ENCODE results near the gene TGFBR1. TPM values are rescaled to one million over a fixed set of nuclear protein-coding genes. Genes with fewer than 3 reads are reported as not detected.

The TGFBR1 gene
- total and polyA plus RNA-seq, 10 donors = 8.9 to 60.8 (median 45.4) TPM

DNA sequence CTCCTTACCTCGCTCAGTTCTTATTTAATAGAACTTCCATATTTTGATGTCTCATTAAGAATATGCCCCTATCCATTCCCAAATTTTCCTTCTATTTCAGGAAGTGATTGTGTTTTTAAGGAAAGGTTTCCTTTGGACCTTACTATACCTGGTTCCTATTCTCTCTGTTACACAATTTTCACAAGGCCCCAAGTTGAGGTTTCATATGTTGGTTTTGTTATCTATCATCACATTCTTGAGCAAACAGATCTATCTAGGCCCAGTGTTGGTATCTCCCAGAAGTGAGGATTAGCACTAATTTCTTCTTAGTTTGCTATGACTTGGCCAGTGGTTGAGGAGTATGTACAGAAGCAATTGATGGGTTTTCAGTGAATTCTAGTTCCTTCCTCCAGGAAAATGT lies 75.3 kb downstream of the TGFBR1 start:
- Histone ChIP-seq H3K9me3 (no peaks in the 10 kb centered on the region), H3K27ac (no peak overlapping the region), H3K4me3 (no peak overlapping the region), H3K4me1 (peaks cover 10 to 42% (median 21%) of the 10 kb centered on the region in 6 donors), H3K27me3 (replicated peaks in 1 of 7) (no peaks in the 10 kb centered on the region), H3K36me3 (no peaks in the 10 kb centered on the region)
- intact Hi-C loops (cut with DNase I; ENCODE audit: low total_unique reads) = no loop called here
- no peak for DNase-seq
- TF ChIP-seq POLR2A (IDR thresholded peaks at IDR 0.05) (no peak), POLR2AphosphoS5 (IDR thresholded peaks at IDR 0.05) (no peak)
- TF ChIP-seq, protein P1, sequence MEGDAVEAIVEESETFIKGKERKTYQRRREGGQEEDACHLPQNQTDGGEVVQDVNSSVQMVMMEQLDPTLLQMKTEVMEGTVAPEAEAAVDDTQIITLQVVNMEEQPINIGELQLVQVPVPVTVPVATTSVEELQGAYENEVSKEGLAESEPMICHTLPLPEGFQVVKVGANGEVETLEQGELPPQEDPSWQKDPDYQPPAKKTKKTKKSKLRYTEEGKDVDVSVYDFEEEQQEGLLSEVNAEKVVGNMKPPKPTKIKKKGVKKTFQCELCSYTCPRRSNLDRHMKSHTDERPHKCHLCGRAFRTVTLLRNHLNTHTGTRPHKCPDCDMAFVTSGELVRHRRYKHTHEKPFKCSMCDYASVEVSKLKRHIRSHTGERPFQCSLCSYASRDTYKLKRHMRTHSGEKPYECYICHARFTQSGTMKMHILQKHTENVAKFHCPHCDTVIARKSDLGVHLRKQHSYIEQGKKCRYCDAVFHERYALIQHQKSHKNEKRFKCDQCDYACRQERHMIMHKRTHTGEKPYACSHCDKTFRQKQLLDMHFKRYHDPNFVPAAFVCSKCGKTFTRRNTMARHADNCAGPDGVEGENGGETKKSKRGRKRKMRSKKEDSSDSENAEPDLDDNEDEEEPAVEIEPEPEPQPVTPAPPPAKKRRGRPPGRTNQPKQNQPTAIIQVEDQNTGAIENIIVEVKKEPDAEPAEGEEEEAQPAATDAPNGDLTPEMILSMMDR (IDR thresholded peaks at IDR 0.05 in 8 of 11, conservative IDR thresholded peaks at IDR 0.05 in 3 of 11) = no peak
- 86 to 98% (median 92%) methylated on average over 1 of the region's 1 CpG for WGBS, 5 donors

DNA sequence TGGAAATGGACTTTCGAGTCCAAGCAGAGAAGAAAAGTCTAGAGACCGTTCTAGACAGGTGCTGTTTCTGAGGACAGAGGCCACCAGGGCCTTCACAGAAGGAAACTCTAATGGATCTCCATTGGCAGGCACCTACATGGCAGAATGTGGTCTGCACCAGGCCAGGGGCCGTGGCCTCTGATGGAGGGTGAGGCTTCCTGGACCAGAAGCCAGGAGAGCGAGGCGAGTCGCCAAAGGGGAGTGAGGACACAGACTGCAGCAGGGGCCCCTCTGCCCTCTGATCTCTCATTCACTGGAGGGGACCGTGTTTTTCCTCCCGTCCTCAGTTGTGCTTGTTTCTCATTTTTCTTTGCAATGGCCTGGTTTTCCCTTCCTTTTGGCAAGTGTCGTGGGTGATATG lies 75.7 kb downstream of the TGFBR1 start:
- no peak overlapping the region for H3K4me3 ChIP-seq
- WGBS, 5 donors = 71 to 82% (median 81%) methylated on average over 9 of the region's 9 CpGs
- intact Hi-C loops (cut with DNase I; ENCODE audit: low total_unique reads) = no loop called here

DNA sequence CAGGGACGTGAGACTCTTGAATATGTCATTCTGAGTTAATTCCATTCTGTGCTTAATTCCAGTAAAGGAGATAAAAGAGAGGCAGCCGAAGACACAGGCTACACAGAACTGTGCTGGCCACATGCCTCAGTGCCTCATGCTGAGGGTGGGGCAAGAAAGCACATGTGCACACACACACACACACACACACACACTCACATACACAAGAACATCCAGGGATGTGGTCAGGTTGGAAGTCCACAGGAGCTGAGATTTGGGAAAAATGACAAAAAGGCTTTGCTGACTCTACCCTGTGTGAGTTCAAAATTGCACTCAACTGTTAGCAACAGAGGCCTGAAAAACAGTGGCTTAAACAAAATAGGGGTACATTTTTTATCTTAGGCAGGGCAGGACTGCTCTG lies 76.3 kb downstream of the TGFBR1 start:
- no peak overlapping the region for H3K27ac ChIP-seq
- 73 to 95% (median 86%) methylated on average over 2 of the region's 2 CpGs for WGBS, 5 donors
- DNase-seq = no peak
- no peak overlapping the region for H3K4me3 ChIP-seq
- intact Hi-C loops (cut with DNase I; ENCODE audit: low total_unique reads) = no loop called here
- H3K4me1 ChIP-seq = peaks cover 10 to 43% (median 21%) of the 10 kb centered on the region in 6 donors
- no peaks in the 10 kb centered on the region for H3K27me3 ChIP-seq (replicated peaks in 1 of 7)
- no peak for TF ChIP-seq POLR2A (IDR thresholded peaks at IDR 0.05)
- TF ChIP-seq, protein P1 (IDR thresholded peaks at IDR 0.05 in 8 of 11, conservative IDR thresholded peaks at IDR 0.05 in 3 of 11) = no peak
- no peak for TF ChIP-seq POLR2AphosphoS5 (IDR thresholded peaks at IDR 0.05)
- no peaks in the 10 kb centered on the region for H3K36me3 ChIP-seq
- H3K9me3 ChIP-seq = no peaks in the 10 kb centered on the region

More for the DNA sequence above, 75.7 kb downstream of the TGFBR1 start:
- no peak for DNase-seq
- Histone ChIP-seq H3K4me1 (peaks cover 10 to 43% (median 21%) of the 10 kb centered on the region in 6 donors), H3K36me3 (no peaks in the 10 kb centered on the region), H3K27me3 (replicated peaks in 1 of 7) (no peaks in the 10 kb centered on the region), H3K9me3 (no peaks in the 10 kb centered on the region), H3K27ac (no peak overlapping the region)
- TF ChIP-seq POLR2A (IDR thresholded peaks at IDR 0.05) = no peak
- no peak for TF ChIP-seq POLR2AphosphoS5 (IDR thresholded peaks at IDR 0.05)
- TF ChIP-seq, protein P1 (IDR thresholded peaks at IDR 0.05 in 8 of 11, conservative IDR thresholded peaks at IDR 0.05 in 3 of 11) = no peak

DNA sequence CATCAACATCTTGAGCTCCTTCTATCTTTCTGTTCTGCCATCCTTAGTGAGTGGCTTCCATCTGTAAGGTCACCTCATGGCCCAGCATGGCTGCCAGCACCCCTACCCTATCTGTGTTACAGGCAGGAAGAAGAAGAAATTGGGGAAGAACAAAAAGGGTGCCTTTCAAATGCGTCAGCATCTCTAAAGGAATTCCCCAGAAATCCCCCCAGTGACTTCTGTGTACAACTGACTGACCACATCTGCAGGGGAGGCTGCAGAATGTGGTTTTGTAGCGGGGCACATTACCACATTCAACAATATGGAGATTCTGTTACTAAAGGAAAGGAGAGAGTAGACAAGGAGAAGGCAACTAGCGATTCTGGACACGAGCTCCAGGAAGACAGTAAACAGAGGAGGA lies 76.7 kb downstream of the TGFBR1 start:
- H3K9me3 ChIP-seq = no peaks in the 10 kb centered on the region
- H3K36me3 ChIP-seq = no peaks in the 10 kb centered on the region
- H3K27me3 ChIP-seq (replicated peaks in 1 of 7) = no peaks in the 10 kb centered on the region
- H3K4me1 ChIP-seq = peaks cover 10 to 46% (median 22%) of the 10 kb centered on the region in 6 donors
- WGBS, 5 donors = 19 to 42% (median 31%) methylated on average over 4 of the region's 4 CpGs
- no peak overlapping the region for H3K4me3 ChIP-seq
- no peak overlapping the region for H3K27ac ChIP-seq
- intact Hi-C loops (cut with DNase I; ENCODE audit: low total_unique reads) = no loop called here
- no peak for DNase-seq
- TF ChIP-seq POLR2AphosphoS5 (IDR thresholded peaks at IDR 0.05) (no peak), POLR2A (IDR thresholded peaks at IDR 0.05) (no peak)
- TF ChIP-seq, protein P1 (IDR thresholded peaks at IDR 0.05 in 8 of 11, conservative IDR thresholded peaks at IDR 0.05 in 3 of 11) = no peak
